Fibroblast of skin of left quadriceps (primary cell): ENCODE measurements around the gene ARMC7.
A peak's percentile ranks its signal among the peaks of the same experiment; 100 is the strongest.
"Not testable (repeated sequence)": the region's sequence is repeated elsewhere in the genome, so short reads cannot be mapped to it uniquely, and the experiment has no call there.

Source experiments
- DNase-seq, 2 experiments: peaks; one replicate each; pipeline ENCODE4 v3.0.0-alpha.2; 2013; ENCODE audit warnings: low read depth in 2 of 2

The ARMC7 gene

DNA sequence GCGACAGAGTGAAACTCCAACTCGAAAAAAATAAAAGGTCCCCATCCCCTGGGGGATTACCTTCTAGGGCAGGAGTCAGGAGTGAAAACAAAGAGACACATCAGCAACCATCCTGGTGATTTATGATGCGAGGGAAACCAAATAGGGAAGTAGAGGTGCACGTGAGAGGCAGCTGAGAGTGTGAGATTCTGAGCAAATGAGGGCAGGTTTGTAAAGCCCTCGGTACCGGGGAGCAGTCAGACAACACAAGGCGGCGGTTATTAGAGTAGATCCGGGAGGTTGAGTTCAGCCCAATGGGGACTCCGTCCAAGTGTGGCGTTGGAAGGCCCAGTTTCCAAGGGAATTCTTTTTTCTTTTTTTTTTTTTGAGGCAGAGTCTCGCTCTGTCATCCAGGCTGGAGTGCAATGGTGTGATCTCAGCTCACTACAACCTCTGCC, 7.4 kb upstream of the ARMC7 start:
- DNase-seq, result no peak

DNA sequence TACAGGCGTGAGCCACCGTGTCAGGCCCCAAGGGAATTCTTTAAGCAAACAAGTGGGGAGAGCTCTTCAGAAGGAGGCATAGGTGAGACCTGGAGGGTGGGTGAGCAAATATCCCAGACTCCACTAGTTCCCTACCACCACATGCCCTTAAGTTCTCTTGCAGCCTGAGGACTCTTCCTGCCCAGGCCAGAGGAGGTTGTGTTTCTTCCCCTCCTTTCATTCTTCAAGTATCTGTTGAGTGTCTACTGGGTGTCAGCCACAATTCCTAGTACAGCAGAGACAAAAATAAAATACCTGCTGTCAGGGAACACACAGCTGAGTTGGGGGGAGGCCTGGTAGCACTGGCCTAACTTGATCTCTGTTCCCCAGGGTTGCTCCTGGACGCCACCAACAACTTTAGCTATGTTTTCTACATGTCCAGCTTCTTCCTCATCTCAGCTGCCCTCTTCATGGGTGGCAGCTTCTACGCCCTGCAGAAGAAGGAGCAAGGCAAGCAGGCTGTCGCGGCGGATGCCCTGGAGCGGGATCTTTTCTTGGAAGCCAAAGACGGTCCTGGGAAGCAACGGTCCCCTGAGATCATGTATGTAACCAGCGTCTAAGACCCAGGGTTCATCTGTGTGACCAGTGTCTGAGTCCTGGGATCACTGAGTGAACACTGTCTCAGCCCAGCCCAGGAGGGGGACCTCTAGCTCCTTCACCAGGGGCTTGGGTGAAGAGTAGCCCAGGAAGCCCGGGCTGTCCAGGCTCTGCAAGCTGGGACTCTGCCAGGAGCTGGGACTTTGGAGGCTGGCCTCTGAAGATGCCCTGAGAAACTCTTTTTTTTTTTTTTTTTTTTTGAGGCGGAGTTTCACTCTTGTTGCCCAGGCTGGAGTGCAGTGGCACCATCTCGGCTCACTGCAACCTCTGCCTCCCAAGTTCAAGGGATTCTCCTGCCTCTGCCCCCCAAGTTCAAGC, 5.9 kb upstream of the ARMC7 start:
- DNase-seq, result no peak

DNA sequence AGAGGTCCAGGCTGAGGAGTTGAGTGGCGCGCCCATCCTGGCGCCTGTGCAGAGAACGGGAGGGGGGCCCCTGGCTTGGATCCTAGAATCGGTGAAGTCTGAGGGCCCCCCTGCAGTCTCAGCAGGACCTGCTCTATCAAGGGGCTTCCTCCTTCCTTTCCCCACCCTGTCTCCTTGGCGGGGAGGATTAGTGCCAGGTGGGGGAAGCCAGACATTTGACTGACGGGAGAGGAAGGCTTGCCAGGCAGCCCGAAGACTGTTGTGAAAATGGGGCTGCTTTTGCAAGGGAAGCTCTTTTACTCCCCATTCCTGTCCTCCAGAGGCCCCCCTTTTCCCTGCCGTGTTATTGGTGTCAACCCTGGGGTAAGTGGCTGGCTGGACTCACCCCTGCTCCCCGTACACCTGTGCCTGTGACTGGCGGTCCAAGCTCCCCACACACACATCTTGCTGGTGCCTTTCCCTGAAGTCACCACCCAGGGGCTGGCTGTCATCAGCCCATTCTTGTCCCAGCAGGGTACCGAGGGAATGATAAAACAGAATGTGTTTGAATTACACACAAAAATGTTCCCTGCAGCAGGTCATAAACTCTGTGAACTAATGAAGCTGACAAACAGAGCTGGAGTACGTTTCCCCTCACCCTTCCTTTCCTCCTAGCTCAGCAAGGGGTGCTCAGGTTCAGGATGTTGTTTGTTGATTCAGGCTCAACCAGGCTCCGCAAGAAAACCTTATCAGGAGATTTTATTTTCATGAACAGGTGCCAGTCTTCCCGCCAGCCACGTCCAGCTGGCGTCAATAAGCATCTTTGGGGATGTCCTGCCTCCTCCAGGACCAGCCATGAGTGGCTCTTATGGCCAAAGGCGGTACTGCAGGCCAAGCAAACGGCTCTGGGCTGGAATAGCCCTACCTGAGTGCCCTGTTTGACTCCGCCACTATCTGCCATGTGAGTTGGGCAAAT, 4.4 kb upstream of the ARMC7 start:
- no peak for DNase-seq

DNA sequence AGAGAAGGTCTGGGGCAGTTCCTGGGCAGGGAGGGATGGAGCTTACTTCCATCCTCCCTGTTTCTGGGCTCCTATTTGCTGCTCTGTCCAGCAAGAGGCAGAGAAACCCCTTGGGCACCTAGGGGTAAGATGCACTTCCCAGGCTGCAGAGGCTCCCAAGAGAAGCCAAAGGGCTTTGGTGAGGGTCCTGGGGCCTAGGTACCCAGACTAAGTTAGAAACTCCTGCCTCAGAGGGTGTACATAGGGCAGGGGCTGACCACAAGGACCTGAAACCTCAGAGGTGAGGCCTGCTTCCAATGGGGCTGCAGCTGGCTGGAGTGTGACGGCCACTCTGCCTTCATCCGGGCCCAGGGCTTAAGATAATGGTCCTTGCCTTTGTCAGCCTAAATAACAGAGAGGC, 1.6 kb upstream of the ARMC7 start:
- no peak for DNase-seq

GRCh38 chr17:75109046-75109406, 743 bp upstream of the ARMC7 start:
- DNase-seq, result no peak

DNA sequence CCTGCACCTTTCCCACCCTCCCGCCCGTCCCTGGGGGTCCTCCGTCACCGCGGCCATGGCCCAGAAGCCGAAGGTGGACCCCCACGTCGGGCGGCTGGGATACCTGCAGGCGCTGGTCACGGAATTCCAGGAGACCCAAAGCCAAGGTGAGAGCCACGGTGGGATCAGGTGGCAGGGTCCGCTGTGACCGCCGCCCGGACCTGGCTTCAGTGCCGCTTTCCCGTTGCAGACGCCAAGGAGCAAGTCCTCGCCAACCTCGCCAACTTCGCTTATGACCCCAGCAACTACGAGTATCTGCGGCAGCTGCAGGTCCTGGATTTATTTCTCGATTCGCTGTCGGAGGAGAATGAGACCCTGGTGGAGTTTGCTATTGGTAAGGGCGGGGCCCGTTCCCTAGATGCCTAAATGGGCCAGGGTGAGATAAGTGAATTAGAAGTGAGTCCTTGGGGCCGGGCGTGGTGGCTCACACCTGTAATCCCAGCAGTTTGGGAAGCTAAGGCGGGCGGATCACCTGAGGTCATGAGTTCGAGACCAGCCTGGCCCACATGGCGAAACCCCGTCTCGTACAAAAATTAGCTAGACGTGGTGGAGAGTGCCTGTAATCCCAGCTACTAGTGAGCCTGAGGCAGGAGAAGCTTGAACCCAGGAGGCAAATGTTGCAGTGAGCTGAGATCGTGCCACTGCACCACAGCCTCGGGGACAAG, 617 bp downstream of the ARMC7 start:
- DNase-seq, result no peak

- DNase-seq, result no peak
These were observed 2.1 kb downstream of the ARMC7 start for GRCh38 chr17:75111777-75112335.

DNA sequence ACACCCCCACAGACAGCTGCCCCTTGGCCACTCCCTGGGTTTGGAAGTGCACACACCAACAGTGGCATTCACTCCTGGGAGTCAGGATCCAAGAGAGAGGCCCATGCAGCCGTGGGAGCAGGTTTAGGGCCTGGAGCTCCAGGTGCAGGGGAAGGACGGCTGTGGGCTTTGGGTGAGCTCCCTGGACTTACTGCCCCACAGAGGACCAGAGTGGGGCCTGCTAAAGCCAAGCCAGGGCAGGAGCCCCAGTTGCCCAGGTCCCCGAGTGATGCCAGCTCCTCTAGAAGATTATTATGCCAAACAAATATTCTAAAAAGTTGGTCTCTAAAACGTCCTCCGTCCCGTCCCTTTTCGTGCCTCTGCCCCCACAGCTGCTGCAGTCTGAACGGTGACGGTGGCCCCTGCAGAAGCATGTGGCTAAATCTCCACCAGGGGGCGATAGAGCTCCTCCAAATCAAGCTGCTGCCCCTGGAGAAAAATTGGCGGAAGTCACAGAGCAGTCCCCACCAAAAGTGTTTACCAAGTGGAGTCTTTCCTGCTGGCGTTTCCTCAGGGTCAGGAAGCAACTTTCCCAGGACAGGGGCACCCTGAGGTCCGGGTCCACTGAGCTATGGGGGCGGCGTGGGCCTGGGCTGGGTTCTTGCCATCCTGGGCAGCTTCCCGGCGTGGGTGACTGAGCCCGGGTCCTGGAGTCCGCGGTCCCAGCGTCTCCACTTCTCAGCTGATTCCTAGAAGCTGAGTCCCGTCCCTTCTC, 4.2 kb downstream of the ARMC7 start:
- DNase-seq, result peak; percentile 54 to 63

DNA sequence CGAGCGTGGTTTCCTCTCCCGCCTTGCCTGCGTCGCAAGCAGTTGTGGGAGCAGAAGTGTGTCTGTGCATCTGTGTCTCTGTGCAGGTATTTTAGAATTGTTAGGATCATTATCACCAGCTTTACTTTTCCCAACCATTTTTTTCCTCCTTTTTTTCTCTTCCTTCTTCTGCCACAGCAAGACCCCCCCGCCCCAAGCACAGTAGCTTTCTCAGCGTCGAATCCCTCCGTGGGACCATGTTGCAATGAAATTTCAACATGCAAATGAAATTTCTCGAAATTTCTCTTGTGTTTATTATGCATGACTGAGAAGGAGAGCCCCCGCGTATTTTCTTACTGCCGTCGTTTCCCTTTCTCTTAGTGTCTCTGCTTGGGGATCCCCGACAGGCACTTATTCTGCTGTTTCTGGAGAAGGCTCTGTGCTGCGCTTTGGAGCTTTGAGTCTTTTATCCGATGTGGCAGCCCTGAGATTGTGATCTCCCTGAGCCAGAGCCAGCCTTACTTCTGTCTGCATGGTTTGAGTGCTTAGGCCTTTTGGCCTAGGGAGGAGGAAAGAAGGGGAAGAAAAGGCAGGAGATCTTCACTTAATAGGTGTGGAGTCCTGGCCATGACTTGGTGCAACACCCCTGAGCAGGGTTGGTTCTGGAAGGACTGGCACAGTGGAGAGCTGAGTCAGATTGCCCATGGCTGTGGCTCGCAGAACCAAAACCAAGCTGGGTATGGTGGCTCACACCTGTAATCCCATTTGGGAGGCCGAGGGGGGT, 5.0 kb downstream of the ARMC7 start:
- DNase-seq, result no peak

DNA sequence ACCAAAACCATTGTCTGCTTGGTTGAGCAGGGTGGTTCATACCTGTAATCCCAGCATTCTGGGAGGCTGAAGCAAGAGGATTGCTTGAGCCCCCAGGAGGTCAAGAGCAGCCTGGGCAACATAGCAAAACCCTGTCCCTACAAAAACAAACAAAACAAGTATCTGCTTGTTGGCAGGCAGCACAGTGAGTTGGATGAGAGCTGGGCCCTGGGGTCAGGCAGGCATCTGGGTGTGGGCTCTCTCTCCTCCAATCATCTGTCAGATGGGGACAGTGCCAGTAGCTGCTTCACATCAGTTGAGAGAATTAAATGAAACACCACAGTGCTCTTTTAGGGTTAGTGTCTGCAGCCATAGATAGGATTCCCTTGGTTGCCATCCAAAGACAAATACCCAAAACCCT, 5.8 kb downstream of the ARMC7 start:
- DNase-seq, result no peak

- no peak for DNase-seq
These were observed 7.0 kb downstream of the ARMC7 start for GRCh38 chr17:75116737-75117136.

- no peak for DNase-seq
These were observed 8.5 kb downstream of the ARMC7 start for GRCh38 chr17:75118307-75118706.

DNA sequence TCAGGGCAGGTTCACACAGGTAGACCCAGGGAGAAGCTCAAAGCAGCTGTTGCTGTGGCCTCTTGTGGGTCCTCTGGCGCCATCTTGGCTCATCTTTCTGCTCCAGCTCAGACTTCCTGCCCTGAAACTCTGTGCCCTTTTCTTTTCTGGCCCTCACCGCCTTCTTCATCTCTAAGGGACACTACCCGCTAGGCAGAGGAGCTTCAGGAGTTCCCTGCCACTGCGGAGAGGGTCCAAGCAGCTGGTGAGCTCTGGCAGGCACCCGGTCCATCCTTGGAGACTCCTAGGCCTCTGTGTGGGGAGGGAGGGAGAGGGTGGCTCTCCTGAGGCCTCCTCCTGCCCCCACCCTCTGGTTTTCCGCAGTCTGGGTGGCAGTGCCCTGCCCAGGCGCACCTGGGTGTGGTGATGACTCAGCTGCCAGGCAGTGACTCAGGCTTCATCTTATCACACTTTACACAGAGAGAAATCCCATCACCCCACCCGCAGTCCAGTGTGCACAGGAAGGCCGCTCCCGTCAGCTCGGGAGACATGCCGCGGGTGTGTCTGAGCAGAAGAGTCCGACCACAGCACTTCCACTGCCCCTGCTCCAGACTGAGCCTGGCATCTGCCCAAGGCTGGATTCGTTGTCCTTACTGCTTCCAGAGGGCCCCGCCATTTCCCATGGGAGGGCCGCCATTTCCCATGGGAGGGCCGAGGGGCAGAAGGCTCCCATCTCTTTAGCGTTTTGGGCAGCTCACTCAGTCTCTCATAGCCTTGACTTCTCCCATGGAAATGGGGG, 14.5 kb downstream of the ARMC7 start:
- no peak for DNase-seq

DNA sequence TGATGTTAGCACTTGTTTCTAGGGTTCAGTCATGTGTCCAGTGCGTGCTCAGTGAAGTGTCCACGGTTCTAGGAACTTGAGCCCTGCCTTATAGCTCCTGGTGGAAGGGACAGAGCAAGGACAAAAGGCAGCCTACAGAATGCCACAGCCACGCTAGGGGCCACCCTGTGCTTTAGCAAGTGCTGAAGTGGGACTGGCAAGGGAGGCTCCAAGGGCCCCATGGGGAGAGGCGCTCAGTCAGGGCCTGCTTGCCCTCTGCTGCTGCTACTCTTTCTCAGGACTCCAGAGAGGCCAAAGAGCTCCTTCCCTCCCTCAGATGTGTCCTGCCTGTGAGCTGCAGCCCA, 15.0 kb downstream of the ARMC7 start:
- no peak for DNase-seq

DNA sequence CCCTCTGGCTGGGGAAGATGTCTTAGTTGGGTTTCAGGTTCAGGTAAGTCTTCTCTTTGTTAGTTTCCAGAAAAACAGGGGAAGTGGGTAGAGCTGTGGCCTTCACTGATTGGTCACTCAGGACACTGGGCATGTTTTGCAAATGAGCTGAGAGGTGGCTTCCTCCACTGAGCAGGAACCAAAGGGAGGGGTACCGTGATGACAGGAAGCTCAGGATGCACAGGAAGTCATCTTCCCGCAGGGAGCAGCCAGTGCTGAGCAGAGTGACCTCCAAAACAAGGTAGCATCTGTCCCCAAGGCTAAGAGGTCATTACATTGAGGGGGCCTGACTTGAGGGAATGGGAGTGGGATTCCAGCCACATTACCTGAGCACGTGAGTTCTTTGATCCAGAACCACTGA, 16.2 kb downstream of the ARMC7 start:
- DNase-seq, result no peak

- no peak for DNase-seq
These were observed 17.2 kb downstream of the ARMC7 start for GRCh38 chr17:75126954-75127353.

- DNase-seq, result not testable (repeated sequence)
These were observed 18.2 kb downstream of the ARMC7 start for GRCh38 chr17:75127936-75128335.

DNA sequence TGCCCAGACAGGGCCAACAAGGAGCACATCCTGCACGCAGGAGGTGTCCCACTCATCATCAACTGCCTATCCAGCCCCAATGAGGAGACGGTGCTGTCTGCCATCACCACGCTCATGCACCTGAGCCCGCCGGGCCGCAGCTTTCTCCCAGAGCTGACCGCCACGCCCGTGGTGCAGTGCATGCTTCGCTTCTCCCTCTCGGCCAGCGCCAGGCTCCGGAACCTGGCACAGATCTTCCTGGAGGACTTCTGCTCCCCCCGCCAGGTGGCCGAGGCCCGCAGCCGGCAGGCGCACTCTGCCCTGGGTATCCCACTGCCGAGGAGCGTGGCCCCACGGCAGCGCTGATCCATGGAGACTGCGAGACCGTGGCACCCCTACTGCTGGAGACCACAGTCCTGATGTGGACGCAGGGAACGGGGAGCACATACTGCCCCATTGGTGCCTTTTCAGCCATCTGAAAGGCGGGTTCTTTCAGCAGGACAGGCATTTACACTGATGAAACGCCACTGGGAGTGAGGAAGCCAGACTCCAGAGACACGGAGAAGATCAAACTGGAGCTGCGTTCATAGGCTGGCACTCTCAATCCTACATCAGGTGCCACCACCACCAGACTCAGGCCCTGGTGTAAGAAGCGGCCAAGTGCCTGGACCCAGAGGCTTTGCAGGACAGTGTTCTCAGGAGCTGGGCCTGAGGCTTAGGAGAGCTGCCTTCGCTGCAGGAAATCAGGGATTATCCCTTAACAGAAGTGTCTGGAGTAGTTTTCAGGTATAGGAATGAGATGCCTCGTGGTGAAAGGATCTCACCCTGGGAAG, 19.1 kb downstream of the ARMC7 start:
- no peak for DNase-seq

DNA sequence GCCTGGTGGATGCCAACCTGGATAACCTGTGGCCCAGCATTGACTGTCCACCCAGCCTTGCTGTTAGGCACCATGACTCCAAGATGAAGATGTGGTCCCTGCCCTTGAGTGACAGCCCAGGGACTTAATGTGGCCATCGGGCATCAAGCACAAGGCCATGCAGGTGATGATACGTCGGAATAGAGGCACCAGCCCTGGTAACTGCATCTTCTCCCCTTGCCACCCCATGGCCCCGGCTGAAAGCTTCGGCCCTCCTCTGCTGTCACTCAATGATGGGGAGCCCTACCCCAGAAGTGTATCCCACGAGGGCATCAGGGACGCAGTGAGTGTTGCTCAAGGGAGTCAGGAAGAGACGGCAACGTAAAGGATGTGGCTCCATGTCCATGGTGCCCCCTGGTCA, 19.8 kb downstream of the ARMC7 start:
- no peak for DNase-seq
